Breast epithelium (tissue), 4 donors: Measurements from ENCODE around the gene BANF1. TPM values are rescaled to one million over a fixed set of nuclear protein-coding genes. Genes with fewer than 3 reads are reported as not detected.

Experiments
- DNase-seq, 2 donors: peaks; one replicate each; pipeline ENCODE4 v3.0.0-alpha.2; 2019; ENCODE audit warnings: low spot score in 2 of 2
- H3K27ac ChIP-seq, 2 donors: fragments of 200-600 bp; sonication (generic) in 1 of 2; one replicate each; pipeline ENCODE4 v1.5.1; 2016 to 2019; ENCODE audit warnings: mild to moderate bottlenecking in 1 of 2
- H3K27me3 ChIP-seq, 2 donors: fragments of 200-600 bp; sonication (generic) in 1 of 2; one replicate each; pipeline versions ENCODE4 v1.5.1 to v1.6.0; 2017 to 2019; ENCODE audit warnings: control low read depth in 1 of 2, mild to moderate bottlenecking in 1 of 2
- H3K36me3 ChIP-seq: fragments of 200-600 bp; one replicate; pipeline ENCODE4 v1.5.1; 2019
- H3K4me1 ChIP-seq, 2 donors: fragments of 200-600 bp; sonication (generic); one replicate each; pipeline ENCODE4 v1.5.1; 2016 to 2019; ENCODE audit warnings: control low read depth in 1 of 2
- H3K4me3 ChIP-seq, 3 donors: fragments of 200-600 bp; sonication (generic); 1 replicate in 2 of 3; 2 replicates in 1 of 3; pipeline ENCODE4 v1.5.1; 2016 to 2019; ENCODE audit warnings: mild to moderate bottlenecking in 3 of 3, moderate library complexity in 2 of 3
- H3K9me3 ChIP-seq, 2 donors: fragments of 200-600 bp; sonication (generic) in 1 of 2; one replicate each; pipeline ENCODE4 v1.5.1; 2016 to 2019; ENCODE audit warnings: control low read depth in 1 of 2
- POLR2A ChIP-seq: fragments of 450-650 bp; IDR thresholded peaks from one replicate; pipeline ENCODE4 v1.6.1; 2016; ENCODE audit warnings: antibody characterized with exemption, mild to moderate bottlenecking, moderate library complexity
- POLR2AphosphoS5 ChIP-seq, 3 donors: sonication (generic); formaldehyde crosslinking; IDR thresholded peaks; one replicate each; pipeline ENCODE4 v1.6.1; 2017; ENCODE audit warnings: antibody characterized with exemption in 3 of 3
- intact Hi-C: fragments of 100-400 bp; cut with DNase I; formaldehyde crosslinking; loops from one replicate; pipeline ENCODE4 v1.15.1; 2023; ENCODE audit warnings: low total_unique reads
- total RNA-seq, 3 donors: library from RNA; depleted of rRNA; stranded (reverse); fragments of >200 nt; gene quantifications; one replicate each; pipeline ENCODE4 v1.1.0, GENCODE V29; 2016
- TF ChIP-seq, protein P1 (sequence below), 3 donors: fragments of 450-650 bp; IDR thresholded peaks; one replicate each; pipeline ENCODE4 v1.5.1; 2016 to 2017; ENCODE audit warnings: antibody characterized with exemption in 3 of 3, mild to moderate bottlenecking in 3 of 3, moderate library complexity in 3 of 3

Gene BANF1
- total RNA-seq, 3 donors from 2014 or later, result 15.7 to 42.0 (median 37.4) TPM

DNA sequence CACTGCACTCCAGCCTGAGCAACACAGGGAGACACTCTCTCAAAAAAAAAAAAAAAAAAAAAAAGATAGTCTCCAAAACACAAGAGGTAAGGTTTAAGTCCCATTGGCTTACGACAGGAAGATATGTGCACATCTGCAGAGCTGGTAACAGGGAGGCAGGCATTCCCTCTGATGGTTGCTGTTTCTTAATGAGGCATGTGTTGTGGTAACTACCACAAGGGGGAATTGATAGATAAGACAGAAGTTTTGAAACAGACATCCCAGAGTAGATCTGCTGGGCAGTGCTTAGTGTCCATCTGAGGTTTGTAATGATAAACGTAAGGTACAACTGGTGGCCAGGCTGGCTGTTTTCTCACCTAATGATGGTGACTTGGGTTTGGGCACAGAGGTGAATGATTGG is 5.0 kb upstream of the BANF1 start:
- Histone ChIP-seq H3K27ac (no peak overlapping the region), H3K36me3 (no peaks in the 10 kb centered on the region), H3K4me1 (peaks cover 0 to 4% of the 10 kb centered on the region in 2 donors), H3K4me3 (no peak overlapping the region), H3K9me3 (no peaks in the 10 kb centered on the region), H3K27me3 (no peaks in the 10 kb centered on the region)
- TF ChIP-seq POLR2AphosphoS5 (IDR thresholded peaks at IDR 0.05), result no peak
- TF ChIP-seq, protein P1, sequence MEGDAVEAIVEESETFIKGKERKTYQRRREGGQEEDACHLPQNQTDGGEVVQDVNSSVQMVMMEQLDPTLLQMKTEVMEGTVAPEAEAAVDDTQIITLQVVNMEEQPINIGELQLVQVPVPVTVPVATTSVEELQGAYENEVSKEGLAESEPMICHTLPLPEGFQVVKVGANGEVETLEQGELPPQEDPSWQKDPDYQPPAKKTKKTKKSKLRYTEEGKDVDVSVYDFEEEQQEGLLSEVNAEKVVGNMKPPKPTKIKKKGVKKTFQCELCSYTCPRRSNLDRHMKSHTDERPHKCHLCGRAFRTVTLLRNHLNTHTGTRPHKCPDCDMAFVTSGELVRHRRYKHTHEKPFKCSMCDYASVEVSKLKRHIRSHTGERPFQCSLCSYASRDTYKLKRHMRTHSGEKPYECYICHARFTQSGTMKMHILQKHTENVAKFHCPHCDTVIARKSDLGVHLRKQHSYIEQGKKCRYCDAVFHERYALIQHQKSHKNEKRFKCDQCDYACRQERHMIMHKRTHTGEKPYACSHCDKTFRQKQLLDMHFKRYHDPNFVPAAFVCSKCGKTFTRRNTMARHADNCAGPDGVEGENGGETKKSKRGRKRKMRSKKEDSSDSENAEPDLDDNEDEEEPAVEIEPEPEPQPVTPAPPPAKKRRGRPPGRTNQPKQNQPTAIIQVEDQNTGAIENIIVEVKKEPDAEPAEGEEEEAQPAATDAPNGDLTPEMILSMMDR (IDR thresholded peaks at IDR 0.05), result no peak
- TF ChIP-seq POLR2A, result no peak
- intact Hi-C loops, result no loop called here
- no peak for DNase-seq

DNA sequence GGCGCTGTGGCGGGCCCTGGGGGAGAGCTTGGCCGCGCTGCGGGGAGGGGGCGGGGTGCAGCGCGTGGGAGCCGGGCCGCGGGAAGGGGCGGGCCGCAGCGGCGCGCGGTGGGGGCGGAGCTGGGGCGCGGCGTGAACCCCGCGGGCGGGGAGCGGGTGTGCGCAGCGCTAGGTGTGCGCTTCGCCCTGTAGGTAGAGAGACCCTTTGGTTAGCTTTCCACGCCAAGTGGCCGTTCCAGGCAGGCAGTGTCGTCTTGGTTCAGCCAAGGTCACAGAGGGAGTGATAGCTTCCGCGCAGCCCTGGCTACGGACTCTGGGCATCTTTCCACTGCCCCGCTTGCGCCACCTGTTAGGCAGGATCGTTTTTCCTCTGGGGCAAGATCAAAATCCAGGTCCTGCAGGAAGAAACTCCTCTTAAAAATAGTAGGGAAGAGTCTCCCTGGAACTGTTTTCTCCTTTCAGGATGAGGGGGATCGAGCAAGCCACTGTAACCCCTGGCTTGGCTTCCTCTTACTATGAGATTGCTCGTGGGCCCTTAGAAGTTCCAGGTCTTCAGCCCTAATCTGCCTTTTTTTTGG is 434 bp downstream of the BANF1 start:
- Histone ChIP-seq H3K27ac (peak overlapping the region; percentile 91 to 92), H3K36me3 (no peaks in the 10 kb centered on the region), H3K4me1 (peaks cover 0 to 9% of the 10 kb centered on the region in 2 donors), H3K27me3 (no peaks in the 10 kb centered on the region), H3K4me3 (peak overlapping the region; percentile 80 to 96 (median 95)), H3K9me3 (no peaks in the 10 kb centered on the region)
- peak; percentile 57 to 71 for DNase-seq
- no peak for TF ChIP-seq POLR2A
- TF ChIP-seq, protein P1 (IDR thresholded peaks at IDR 0.05), result no peak
- no peak for TF ChIP-seq POLR2AphosphoS5 (IDR thresholded peaks at IDR 0.05)
- intact Hi-C loops, result no loop called here

DNA sequence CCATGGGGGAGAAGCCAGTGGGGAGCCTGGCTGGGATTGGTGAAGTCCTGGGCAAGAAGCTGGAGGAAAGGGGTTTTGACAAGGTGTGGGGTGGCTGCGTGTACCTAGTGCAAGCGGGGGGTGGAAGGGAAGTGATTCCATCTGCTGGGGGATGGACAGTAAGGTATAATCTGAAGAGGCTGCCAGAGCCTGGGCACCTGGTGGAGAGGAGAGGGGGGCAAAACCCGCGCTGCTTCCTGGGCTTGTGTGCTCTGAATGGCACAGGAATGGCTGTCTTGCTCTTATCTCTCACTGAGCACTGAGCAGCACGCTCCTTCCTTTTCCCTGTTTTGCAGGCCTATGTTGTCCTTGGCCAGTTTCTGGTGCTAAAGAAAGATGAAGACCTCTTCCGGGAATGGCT is 988 bp downstream of the BANF1 start:
- H3K9me3 ChIP-seq, result no peaks in the 10 kb centered on the region
- no peaks in the 10 kb centered on the region for H3K27me3 ChIP-seq
- peaks cover 0 to 9% of the 10 kb centered on the region in 2 donors for H3K4me1 ChIP-seq
- H3K27ac ChIP-seq, result peak overlapping the region; percentile 91 to 92
- H3K36me3 ChIP-seq, result no peaks in the 10 kb centered on the region
- H3K4me3 ChIP-seq, result peak overlapping the region; percentile 80 to 96 (median 95)
- intact Hi-C loops, result no loop called here
- no peak for DNase-seq
- TF ChIP-seq POLR2A (no peak), POLR2AphosphoS5 (IDR thresholded peaks at IDR 0.05) (no peak)
- TF ChIP-seq, protein P1 (IDR thresholded peaks at IDR 0.05), result no peak

DNA sequence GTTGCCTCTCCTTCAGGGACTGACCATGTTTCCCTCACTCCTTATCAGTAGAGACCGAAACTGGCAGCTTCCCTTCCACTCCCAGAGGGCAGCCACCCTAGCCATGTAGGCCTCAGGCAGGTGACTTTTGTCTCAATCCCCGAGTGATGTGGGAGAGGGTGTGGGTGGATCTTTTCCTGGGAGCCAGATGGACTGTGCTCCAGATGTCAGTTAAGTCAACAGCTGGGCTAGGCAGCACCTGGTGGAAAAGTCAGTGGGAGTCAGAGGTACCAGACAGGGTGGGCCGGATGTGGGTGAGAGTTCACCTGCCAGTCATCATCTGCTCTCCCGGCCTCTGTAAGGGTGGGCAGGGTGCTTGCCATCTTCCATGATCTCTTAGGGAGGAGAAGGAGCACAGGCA is 1.9 kb downstream of the BANF1 start:
- no peak overlapping the region for H3K27ac ChIP-seq
- TF ChIP-seq, protein P1 (IDR thresholded peaks at IDR 0.05), result no peak
- no peak for TF ChIP-seq POLR2AphosphoS5 (IDR thresholded peaks at IDR 0.05)
- TF ChIP-seq POLR2A, result no peak
- H3K4me1 ChIP-seq, result peaks cover 0 to 9% of the 10 kb centered on the region in 2 donors
- no peak for DNase-seq
- H3K27me3 ChIP-seq, result no peaks in the 10 kb centered on the region
- H3K36me3 ChIP-seq, result no peaks in the 10 kb centered on the region
- no peaks in the 10 kb centered on the region for H3K9me3 ChIP-seq
- no peak overlapping the region for H3K4me3 ChIP-seq
- intact Hi-C loops, result no loop called here

DNA sequence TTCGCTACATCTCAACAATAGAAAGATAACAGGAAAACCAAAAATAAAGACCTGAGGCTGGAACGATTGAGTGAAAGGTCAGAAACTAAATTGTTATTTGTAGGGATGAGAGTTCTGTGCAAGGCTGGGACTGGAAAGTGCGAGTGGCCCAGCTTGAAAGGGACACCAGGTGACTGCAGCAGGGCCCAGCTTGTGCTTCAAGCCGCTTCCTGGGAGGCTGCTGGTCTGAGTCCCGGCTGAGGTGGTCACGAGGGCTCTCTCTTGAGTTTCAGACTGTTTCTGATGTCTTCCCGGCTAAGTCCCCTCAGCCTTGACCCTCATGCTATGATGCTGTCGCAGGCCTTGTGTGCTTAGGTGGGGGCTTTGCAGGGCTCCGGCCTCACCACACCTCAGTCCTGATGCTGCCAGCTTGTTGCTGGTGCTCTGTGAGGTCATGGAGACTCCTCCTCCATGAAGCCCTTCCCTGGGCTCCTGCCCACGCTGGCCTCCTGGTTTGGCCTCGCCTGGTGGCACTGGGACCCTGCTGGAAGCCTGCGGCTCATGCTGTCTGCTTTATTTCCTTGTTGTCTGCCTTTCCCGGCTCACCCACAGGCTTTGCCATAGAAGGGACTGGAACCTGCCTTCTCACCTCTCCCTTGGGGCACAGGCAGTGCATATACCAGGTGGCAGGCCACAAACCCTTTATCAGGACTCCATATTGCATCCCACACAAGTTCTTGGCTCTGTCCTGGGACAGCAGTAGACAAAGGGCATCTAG is 4.0 kb downstream of the BANF1 start:
- H3K36me3 ChIP-seq, result no peaks in the 10 kb centered on the region
- intact Hi-C loops, result no loop called here
- H3K9me3 ChIP-seq, result no peaks in the 10 kb centered on the region
- no peak for DNase-seq
- H3K4me1 ChIP-seq, result peaks cover 0 to 4% of the 10 kb centered on the region in 2 donors
- H3K27ac ChIP-seq, result peak overlapping the region in 1 of 2 donors; percentile 10
- no peak for TF ChIP-seq POLR2A
- TF ChIP-seq, protein P1 (IDR thresholded peaks at IDR 0.05), result no peak
- TF ChIP-seq POLR2AphosphoS5 (IDR thresholded peaks at IDR 0.05), result no peak
- H3K4me3 ChIP-seq, result no peak overlapping the region
- H3K27me3 ChIP-seq, result no peaks in the 10 kb centered on the region
